Right atrium auricular region (tissue), 2 donors: ENCODE measurements around the gene AHNAK2. TPM values are rescaled to one million over a fixed set of nuclear protein-coding genes. Genes with fewer than 3 reads are reported as not detected.

Experiments
- DNase-seq: peaks from one replicate; pipeline ENCODE4 v3.0.0-alpha.2; 2019; ENCODE audit warnings: low spot score
- H3K27ac ChIP-seq, 2 donors: fragments of 200-600 bp; sonication (generic); 1 replicate in 1 of 2; 2 replicates in 1 of 2; pipeline ENCODE4 v1.5.1; 2016 to 2019
- H3K27me3 ChIP-seq, 2 donors: fragments of 200-600 bp; sonication (generic); one replicate each; pipeline versions ENCODE4 v1.5.1 to v1.6.0; 2017 to 2019
- H3K36me3 ChIP-seq: fragments of 200-600 bp; sonication (generic); one replicate; pipeline ENCODE4 v1.5.1; 2016
- H3K4me1 ChIP-seq, 2 donors: fragments of 200-600 bp; sonication (generic); one replicate each; pipeline versions ENCODE4 v1.5.1 to v1.6.0; 2017 to 2019
- H3K4me3 ChIP-seq, 2 donors: fragments of 200-600 bp; sonication (generic); 1 replicate in 1 of 2; 2 replicates in 1 of 2; pipeline ENCODE4 v1.5.1; 2017 to 2019; ENCODE audit warnings: mild to moderate bottlenecking in 1 of 2, moderate library complexity in 1 of 2
- H3K9me3 ChIP-seq, 2 donors: fragments of 200-600 bp; sonication (generic); one replicate each; pipeline ENCODE4 v1.5.1; 2019
- total RNA-seq, 2 donors: library from RNA; depleted of rRNA; stranded (reverse); fragments of >200 nt; gene quantifications; one replicate each; pipeline ENCODE4 v1.1.0, GENCODE V29; 2016
- TF ChIP-seq, protein P1 (sequence below), 2 donors: fragments of 200-600 bp; sonication (generic); IDR thresholded peaks; one replicate each; pipeline ENCODE4 v1.5.1; 2019; ENCODE audit warnings: antibody characterized with exemption in 2 of 2

The AHNAK2 gene
- total RNA-seq, 2 donors from 2014 or later: 5.7 to 11.8 TPM

DNA sequence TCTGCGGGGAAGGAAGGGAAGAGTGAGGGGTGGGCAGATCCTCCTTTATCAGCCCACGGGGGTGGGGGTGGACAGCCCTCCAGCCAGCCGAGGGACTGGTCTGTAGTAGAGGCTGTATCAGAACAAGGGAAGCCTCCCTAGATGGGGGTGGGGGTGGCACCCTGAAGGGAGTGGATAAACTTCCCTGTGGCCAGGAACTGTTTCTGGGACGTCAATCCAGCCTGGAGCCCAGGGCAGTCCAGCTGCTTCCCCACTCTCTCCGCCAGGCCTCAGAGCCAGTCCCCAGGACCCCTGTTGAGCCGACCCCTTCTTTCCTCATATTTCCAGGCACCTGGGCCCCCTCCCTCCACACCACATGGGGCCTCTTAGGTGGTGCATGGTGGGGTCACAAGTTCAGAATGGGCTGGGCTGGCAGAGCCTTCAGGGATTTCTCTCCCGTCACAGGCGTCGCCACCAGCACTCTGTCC, 46.8 kb downstream of the AHNAK2 start:
- DNase-seq: no peak
- Histone ChIP-seq H3K9me3 (no peaks in the 10 kb centered on the region), H3K4me3 (peak overlapping the region in 1 of 2 donors; percentile 67), H3K27ac (no peak overlapping the region), H3K4me1 (peaks cover 0 to 21% of the 10 kb centered on the region in 2 donors), H3K36me3 (no peaks in the 10 kb centered on the region), H3K27me3 (no peaks in the 10 kb centered on the region)
- TF ChIP-seq, protein P1, sequence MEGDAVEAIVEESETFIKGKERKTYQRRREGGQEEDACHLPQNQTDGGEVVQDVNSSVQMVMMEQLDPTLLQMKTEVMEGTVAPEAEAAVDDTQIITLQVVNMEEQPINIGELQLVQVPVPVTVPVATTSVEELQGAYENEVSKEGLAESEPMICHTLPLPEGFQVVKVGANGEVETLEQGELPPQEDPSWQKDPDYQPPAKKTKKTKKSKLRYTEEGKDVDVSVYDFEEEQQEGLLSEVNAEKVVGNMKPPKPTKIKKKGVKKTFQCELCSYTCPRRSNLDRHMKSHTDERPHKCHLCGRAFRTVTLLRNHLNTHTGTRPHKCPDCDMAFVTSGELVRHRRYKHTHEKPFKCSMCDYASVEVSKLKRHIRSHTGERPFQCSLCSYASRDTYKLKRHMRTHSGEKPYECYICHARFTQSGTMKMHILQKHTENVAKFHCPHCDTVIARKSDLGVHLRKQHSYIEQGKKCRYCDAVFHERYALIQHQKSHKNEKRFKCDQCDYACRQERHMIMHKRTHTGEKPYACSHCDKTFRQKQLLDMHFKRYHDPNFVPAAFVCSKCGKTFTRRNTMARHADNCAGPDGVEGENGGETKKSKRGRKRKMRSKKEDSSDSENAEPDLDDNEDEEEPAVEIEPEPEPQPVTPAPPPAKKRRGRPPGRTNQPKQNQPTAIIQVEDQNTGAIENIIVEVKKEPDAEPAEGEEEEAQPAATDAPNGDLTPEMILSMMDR (IDR thresholded peaks at IDR 0.05): no peak

DNA sequence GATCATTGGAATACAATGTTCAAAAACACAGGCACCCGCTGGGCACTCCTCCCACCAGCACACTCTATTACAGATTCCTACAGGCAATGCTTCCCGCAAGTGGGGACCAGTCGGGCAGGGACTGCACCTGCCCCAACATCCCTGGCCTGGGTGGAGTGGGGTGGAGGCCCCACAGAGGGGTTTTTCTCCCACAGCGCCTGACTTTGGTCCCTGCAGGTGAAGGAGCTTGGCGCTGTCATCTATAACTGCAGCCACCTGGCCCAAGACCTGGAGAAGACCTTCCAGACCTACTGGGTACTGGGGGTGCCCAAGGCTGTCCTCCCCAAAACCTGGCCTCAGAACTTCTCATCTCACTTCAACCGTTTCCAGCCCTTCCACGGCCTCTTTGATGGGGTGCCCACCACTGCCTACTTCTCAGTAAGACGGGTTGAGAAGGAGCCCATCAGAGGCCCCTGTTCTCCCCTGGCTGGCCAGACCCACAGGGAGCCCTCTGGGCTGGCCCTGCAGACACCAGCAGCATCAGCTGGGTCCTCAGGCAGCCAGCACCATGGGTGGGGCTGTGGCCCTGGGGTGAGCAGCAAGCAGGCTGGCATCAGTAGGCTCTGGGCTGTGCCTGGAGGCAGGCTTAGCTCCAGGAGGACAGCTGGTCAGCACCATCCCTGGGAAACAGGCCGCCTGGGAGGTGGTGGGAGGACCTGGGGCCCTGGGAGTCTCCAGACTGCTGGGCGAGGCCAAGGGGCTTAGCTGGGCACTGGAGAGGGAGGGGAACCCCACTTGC, 47.5 kb downstream of the AHNAK2 start:
- H3K9me3 ChIP-seq: no peaks in the 10 kb centered on the region
- no peak for DNase-seq
- no peak overlapping the region for H3K4me3 ChIP-seq
- H3K4me1 ChIP-seq: peaks cover 0 to 21% of the 10 kb centered on the region in 2 donors
- H3K27ac ChIP-seq: no peak overlapping the region
- TF ChIP-seq, protein P1 (IDR thresholded peaks at IDR 0.05): no peak
- H3K36me3 ChIP-seq: no peaks in the 10 kb centered on the region
- H3K27me3 ChIP-seq: no peaks in the 10 kb centered on the region

DNA sequence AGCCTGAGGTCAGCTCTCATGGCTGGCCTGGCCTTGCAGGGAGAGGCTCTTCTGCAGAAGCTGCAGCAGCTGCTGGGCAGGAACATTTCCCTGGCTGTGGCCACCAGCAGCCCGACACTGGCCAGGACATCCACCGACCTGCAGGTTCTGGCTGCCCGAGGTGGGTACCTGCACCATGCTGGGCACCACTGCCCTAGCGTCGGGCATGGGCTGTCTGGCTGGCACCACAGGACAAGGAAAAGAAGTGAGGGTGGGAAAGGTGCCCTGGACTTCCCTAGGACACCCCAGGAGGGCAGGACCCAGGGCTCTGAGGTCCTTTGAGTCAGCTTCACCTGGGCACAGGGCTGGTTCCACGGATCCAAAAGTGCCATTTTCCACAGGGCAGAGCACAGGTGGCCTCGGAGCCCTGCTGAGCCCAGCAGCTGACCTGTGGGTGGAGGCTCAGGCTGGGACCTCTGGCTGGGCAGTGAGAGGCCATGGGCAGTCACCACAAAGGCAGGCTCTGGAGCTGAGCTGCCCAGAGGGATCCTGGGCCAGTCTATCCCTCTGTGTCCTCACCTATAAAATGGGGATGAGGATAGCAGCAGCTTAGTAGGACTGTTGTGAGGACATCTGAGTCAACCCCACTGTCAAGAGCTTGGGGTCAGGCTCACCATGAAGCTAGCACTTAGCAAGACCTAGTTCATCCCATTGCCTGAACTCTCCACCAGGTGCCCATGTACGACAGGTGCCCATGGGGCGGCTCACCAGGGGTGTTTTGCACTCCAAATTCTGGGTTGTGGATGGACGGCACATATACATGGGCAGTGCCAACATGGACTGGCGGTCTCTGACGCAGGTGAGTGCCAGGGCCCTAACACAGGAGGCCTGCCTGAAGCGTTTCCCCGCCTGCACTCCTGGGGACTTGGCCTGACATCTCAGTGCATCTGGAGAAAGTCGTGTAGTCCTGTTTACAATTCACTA, 48.6 kb downstream of the AHNAK2 start:
- H3K4me3 ChIP-seq: no peak overlapping the region
- H3K27ac ChIP-seq: no peak overlapping the region
- no peak for DNase-seq
- TF ChIP-seq, protein P1 (IDR thresholded peaks at IDR 0.05): no peak
- H3K36me3 ChIP-seq: no peaks in the 10 kb centered on the region
- peaks cover 0 to 2% of the 10 kb centered on the region in 2 donors for H3K9me3 ChIP-seq
- no peaks in the 10 kb centered on the region for H3K27me3 ChIP-seq
- H3K4me1 ChIP-seq: peaks cover 0 to 21% of the 10 kb centered on the region in 2 donors

DNA sequence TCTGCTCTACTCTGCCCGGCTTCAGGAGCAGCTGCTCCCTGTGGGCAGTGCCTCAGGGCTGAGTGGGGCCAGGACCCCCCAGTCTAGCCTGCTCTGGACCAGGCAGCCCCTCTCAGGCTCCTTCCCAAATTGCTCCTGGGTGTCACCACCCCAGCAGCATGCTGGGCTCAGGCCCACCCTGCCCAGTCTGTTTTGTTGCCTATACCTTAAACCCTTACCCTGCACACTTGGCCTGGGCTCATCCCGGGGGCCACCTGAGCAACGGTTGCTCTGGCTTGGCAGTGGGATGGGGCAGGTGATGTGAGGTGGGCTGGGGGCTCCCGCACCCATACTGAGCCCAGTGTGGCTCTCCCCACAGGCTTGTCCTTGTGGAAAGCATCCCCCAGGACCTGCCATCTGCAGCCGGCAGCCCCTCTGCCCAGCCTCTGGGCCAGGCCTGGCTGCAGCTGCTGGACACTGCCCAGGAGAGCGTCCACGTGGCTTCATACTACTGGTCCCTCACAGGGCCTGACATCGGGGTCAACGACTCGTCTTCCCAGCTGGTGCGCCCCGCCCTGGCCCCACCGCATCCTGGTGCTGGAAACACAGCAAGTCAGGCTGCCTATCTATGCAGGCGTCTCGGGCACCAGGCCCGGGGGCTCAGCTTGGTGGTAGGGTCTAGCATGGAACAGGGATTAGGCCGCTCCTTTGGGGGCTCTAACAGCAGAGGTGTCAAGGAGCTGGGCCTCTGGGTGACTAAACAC, 49.6 kb downstream of the AHNAK2 start:
- Histone ChIP-seq H3K27me3 (no peaks in the 10 kb centered on the region), H3K4me1 (peaks cover 0 to 16% of the 10 kb centered on the region in 2 donors), H3K9me3 (peaks cover 0 to 9% of the 10 kb centered on the region in 2 donors), H3K4me3 (no peak overlapping the region), H3K36me3 (no peaks in the 10 kb centered on the region), H3K27ac (no peak overlapping the region)
- no peak for DNase-seq
- TF ChIP-seq, protein P1 (IDR thresholded peaks at IDR 0.05): no peak

GRCh38 chr14:104927901-104928300, 50.3 kb downstream of the AHNAK2 start:
- DNase-seq: no peak
- H3K9me3 ChIP-seq: peaks cover 0 to 9% of the 10 kb centered on the region in 2 donors
- no peaks in the 10 kb centered on the region for H3K27me3 ChIP-seq

More at GRCh38 chr14:104927901-104928300, 50.3 kb downstream of the AHNAK2 start:
- TF ChIP-seq, protein P1 (IDR thresholded peaks at IDR 0.05): no peak
- no peaks in the 10 kb centered on the region for H3K36me3 ChIP-seq
- no peak overlapping the region for H3K27ac ChIP-seq
- peaks cover 0 to 13% of the 10 kb centered on the region in 2 donors for H3K4me1 ChIP-seq
- no peak overlapping the region for H3K4me3 ChIP-seq
